Measurements from ENCODE around the gene SELENOI. TPM values are rescaled to one million over a fixed set of nuclear protein-coding genes. Genes with fewer than 3 reads are reported as not detected.
"Not testable (repeated sequence)": the region's sequence is repeated elsewhere in the genome, so short reads cannot be mapped to it uniquely, and the experiment has no call there.

The SELENOI gene
- total RNA-seq, 4 donors from 2014 or later = 23.1 to 46.6 (median 32.4) TPM

- intact Hi-C loops (cut with DNase I) = no loop called here
- WGBS, 2 donors = 76 to 84% methylated on average over 3 of the region's 3 CpGs
- no peak for TF ChIP-seq POLR2A (IDR thresholded peaks at IDR 0.05)
- TF ChIP-seq, protein P1, sequence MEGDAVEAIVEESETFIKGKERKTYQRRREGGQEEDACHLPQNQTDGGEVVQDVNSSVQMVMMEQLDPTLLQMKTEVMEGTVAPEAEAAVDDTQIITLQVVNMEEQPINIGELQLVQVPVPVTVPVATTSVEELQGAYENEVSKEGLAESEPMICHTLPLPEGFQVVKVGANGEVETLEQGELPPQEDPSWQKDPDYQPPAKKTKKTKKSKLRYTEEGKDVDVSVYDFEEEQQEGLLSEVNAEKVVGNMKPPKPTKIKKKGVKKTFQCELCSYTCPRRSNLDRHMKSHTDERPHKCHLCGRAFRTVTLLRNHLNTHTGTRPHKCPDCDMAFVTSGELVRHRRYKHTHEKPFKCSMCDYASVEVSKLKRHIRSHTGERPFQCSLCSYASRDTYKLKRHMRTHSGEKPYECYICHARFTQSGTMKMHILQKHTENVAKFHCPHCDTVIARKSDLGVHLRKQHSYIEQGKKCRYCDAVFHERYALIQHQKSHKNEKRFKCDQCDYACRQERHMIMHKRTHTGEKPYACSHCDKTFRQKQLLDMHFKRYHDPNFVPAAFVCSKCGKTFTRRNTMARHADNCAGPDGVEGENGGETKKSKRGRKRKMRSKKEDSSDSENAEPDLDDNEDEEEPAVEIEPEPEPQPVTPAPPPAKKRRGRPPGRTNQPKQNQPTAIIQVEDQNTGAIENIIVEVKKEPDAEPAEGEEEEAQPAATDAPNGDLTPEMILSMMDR (IDR thresholded peaks at IDR 0.05) = no peak
- H3K27ac ChIP-seq = no peak overlapping the region
- no peaks in the 10 kb centered on the region for H3K27me3 ChIP-seq
- H3K36me3 ChIP-seq = peaks cover 0 to 37% (median 0%) of the 10 kb centered on the region in 3 donors
- H3K4me3 ChIP-seq = no peak overlapping the region
- no peaks in the 10 kb centered on the region for H3K9me3 ChIP-seq
- peaks cover 5 to 37% (median 5%) of the 10 kb centered on the region in 3 donors for H3K4me1 ChIP-seq
- no peak for DNase-seq
These were observed 18.0 kb downstream of the SELENOI start for GRCh38 chr2:26363958-26364357.

GRCh38 chr2:26364669-26365068 lies 18.7 kb downstream of the SELENOI start:
- 94 to 95% methylated on average over 4 of the region's 4 CpGs for WGBS, 2 donors
- intact Hi-C loops (cut with DNase I) = no loop called here
- no peaks in the 10 kb centered on the region for H3K9me3 ChIP-seq
- TF ChIP-seq POLR2A (IDR thresholded peaks at IDR 0.05) = no peak
- TF ChIP-seq, protein P1 (IDR thresholded peaks at IDR 0.05) = no peak
- no peaks in the 10 kb centered on the region for H3K27me3 ChIP-seq
- peaks cover 0 to 42% (median 0%) of the 10 kb centered on the region in 3 donors for H3K36me3 ChIP-seq
- no peak for DNase-seq
- H3K27ac ChIP-seq = no peak overlapping the region
- H3K4me1 ChIP-seq = peaks cover 5 to 30% (median 5%) of the 10 kb centered on the region in 3 donors
- H3K4me3 ChIP-seq = no peak overlapping the region

DNA sequence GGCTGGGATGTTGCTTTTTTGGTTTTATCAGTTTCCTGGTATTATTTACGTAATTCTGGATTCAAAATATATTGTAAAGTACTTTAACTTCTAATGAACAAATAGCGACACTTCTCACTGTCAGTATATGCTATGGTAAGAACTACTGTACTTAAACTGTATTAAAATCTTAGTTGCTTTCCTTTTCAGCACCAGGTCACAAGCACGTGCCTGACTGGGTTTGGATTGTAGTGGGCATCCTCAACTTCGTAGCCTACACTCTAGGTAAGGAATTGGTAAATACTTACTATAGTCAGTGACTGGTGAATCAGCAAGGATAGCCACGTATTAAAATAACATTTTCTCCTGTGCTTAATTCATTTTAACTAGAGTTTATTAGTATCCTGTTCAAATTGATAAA lies 21.0 kb downstream of the SELENOI start:
- no peaks in the 10 kb centered on the region for H3K27me3 ChIP-seq
- H3K4me3 ChIP-seq = no peak overlapping the region
- H3K4me1 ChIP-seq = peaks cover 0 to 14% (median 0%) of the 10 kb centered on the region in 3 donors
- intact Hi-C loops (cut with DNase I) = no loop called here
- H3K27ac ChIP-seq = no peak overlapping the region
- H3K36me3 ChIP-seq = peaks cover 0 to 47% (median 0%) of the 10 kb centered on the region in 3 donors
- no peak for TF ChIP-seq POLR2A (IDR thresholded peaks at IDR 0.05)
- TF ChIP-seq, protein P1 (IDR thresholded peaks at IDR 0.05) = no peak
- H3K9me3 ChIP-seq = no peaks in the 10 kb centered on the region
- DNase-seq = no peak
- 91 to 93% methylated on average over 5 of the region's 5 CpGs for WGBS, 2 donors

- H3K27me3 ChIP-seq; DNase-seq; H3K9me3 ChIP-seq; H3K4me3 ChIP-seq; intact Hi-C loops (cut with DNase I); H3K4me1 ChIP-seq; H3K27ac ChIP-seq: not testable (repeated sequence)
- WGBS, 2 donors = 80% methylated on average over 1 of the region's 2 CpGs; no CpG with 5 or more reads in 1 of the 2 donors
- H3K36me3 ChIP-seq = peaks cover 1 to 74% (median 6%) of the 10 kb centered on the region in 3 donors
These were observed 23.7 kb downstream of the SELENOI start for GRCh38 chr2:26369664-26370063.

DNA sequence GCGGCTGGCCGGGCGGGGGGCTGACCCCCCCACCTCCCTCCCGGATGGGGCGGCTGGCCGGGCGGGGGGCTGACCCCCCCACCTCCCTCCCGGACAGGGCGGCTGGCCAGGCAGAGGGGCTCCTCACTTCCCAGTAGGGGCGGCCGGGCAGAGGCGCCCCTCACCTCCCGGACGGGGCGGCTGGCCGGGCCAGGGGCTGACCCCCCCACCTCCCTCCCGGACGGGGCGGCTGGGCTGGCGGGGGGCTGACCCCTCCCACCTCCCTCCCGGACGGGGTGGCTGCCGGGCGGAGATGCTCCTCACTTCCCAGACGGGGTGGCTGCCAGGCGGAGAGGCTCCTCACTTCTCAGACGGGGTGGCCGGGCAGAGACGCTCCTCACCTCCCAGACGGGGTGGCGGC lies 25.0 kb downstream of the SELENOI start:
- H3K4me1 ChIP-seq; intact Hi-C loops (cut with DNase I); H3K27ac ChIP-seq; H3K9me3 ChIP-seq; H3K27me3 ChIP-seq; H3K4me3 ChIP-seq; DNase-seq: not testable (repeated sequence)
- WGBS, 2 donors = no CpG with 5 or more reads among the region's 31 CpGs
- H3K36me3 ChIP-seq = peaks cover 5 to 76% (median 11%) of the 10 kb centered on the region in 3 donors

DNA sequence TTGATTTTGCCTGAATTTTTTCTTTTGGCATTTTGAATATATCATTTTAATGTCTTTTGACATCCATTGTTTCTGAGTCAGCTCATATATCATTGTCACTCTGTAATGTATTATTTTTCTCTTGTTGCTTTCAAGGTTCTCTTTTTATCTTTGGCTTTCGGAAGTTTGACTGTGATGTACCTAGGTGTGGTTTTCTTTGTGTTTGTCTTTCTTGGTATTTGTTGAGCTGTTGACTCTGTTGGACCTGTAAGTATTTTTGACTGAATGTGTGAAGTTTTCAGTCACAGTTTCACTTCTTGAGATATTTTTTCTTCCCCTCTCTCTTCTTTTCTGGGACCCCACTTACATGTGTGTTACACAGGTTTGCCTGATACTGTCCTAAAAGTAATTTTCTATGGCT lies 30.9 kb downstream of the SELENOI start:
- Histone ChIP-seq H3K9me3 (no peaks in the 10 kb centered on the region), H3K27me3 (no peaks in the 10 kb centered on the region), H3K4me3 (no peak overlapping the region), H3K27ac (no peak overlapping the region), H3K36me3 (peaks cover 5 to 93% (median 11%) of the 10 kb centered on the region in 3 donors), H3K4me1 (no peaks in the 10 kb centered on the region)
- TF ChIP-seq POLR2A (IDR thresholded peaks at IDR 0.05) = no peak
- TF ChIP-seq, protein P1 (IDR thresholded peaks at IDR 0.05) = no peak
- intact Hi-C loops (cut with DNase I) = no loop called here
- no peak for DNase-seq
- 77 to 94% methylated on average over 1 of the region's 1 CpG for WGBS, 2 donors

All from esophagus squamous epithelium (tissue), 5 donors.